AG09309 (cell line): Measurements from ENCODE around the gene SATB2.

Experiments
- DNase-seq: peaks from one replicate; pipeline ENCODE4 v3.0.0-alpha.2; 2010; ENCODE audit warnings: low read depth
- H3K4me3 ChIP-seq: 2 replicates; pipeline ENCODE4 v1.5.1; 2011; ENCODE audit warnings: mild to moderate bottlenecking, low read depth, low read length, moderate library complexity; ENCODE audit not compliant: control insufficient read depth
- CTCF ChIP-seq: IDR thresholded peaks from 2 replicates; pipeline ENCODE4 v1.5.1; 2011; ENCODE audit warnings: mild to moderate bottlenecking, low read depth, low read length, inconsistent platforms; ENCODE audit not compliant: insufficient read depth, control insufficient read depth; ENCODE audit errors: missing control alignments

The SATB2 gene

DNA sequence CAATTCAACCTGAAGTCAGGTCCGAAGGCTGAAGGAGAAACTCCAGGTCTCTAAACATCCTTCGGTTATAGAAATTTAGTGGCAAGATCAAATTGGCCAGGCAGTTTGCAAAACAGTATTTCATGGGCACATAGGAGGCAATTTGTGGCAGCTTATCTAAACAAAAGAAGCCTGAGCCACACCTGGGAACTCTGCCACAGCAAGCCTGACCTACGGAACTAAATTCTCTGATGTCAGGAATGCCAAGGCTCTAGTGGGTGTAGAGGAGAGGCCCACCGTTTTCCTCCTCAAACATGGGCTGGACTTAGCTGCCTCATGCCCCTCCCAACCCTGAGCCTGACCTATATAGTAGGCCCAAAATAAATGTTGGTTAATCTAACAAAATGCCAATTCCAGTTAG, 16.0 kb downstream of the SATB2 start:
- TF ChIP-seq CTCF, result no peak
- no peak for DNase-seq
- no peak overlapping the region for H3K4me3 ChIP-seq

DNA sequence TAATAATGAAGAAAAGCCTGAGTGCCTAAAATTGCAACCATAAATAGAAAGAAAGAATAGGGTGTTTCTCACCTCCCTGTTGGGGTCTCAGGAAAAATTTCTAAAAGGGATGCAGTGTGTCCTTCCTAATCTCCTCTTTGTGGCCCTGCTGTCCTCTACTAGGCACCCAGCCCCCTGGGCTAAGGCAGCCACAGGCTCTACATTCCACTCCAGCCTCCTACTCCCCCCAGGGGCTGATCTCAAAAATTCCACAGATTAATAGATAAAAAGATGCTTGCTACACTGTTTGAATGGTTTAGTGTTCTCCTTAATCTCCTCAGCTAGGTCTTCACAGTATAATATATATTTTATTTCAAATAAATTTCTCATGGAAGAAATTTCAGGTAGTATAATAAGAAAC, 17.6 kb downstream of the SATB2 start:
- DNase-seq, result no peak
- no peak for TF ChIP-seq CTCF
- no peak overlapping the region for H3K4me3 ChIP-seq

DNA sequence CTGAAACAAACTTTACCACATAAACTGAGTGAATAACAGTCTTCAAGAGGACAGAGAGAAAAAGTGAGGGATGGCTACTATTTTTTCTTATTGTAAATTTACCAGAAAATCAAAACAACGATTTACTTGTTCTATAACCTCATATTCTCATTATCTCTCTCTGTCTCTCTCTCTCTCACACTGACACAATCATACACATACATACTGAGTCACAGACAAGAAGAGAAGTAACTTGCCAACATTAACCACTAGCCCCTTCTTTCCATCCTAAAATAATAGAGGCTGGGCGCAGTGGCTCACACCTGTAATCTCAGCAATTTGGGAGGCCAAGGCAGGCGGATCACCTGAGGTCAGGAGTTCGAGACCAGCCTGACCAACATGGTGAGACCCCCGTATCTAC, 18.2 kb downstream of the SATB2 start:
- no peak for TF ChIP-seq CTCF
- DNase-seq, result no peak
- H3K4me3 ChIP-seq, result no peak overlapping the region

DNA sequence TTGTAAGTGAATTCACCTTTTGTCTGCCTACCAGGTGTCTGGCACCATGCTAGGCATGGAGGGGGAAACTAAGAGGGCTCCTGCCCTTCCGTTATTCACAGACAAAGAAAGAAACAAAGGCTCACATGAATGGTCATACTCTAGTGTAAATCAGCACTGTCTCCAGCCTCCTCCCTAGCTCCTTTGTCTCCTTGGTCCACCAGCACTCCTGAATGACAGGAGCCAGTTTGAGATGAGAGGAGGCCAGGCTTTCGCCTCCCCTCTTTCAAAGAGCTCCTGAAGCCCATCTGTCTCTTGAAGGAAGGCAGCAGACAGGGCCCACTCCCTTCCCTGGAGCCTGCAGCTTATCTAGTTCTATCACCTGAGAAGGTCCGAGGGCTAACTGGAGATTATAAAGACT, 18.7 kb downstream of the SATB2 start:
- H3K4me3 ChIP-seq, result no peak overlapping the region
- no peak for TF ChIP-seq CTCF
- no peak for DNase-seq

DNA sequence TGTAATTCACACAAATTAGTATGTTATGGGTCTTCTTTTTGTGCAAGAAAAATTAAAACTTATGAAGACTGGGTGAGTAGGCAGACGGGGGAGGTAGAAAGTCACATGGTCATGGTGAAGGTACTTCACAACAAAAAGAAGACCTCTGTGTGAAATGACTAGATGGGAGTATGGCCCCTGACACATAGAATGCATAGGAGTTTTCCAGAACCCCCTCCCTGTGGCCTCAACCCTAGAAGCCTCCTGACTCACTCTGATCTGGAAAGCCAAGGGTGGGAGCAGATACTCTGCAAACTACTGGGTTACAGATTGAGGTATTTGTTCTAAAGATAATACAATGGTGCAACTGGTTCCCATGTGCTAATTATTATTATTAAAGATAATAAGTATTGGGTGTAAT, 23.2 kb downstream of the SATB2 start:
- TF ChIP-seq CTCF, result no peak
- no peak overlapping the region for H3K4me3 ChIP-seq
- no peak for DNase-seq

DNA sequence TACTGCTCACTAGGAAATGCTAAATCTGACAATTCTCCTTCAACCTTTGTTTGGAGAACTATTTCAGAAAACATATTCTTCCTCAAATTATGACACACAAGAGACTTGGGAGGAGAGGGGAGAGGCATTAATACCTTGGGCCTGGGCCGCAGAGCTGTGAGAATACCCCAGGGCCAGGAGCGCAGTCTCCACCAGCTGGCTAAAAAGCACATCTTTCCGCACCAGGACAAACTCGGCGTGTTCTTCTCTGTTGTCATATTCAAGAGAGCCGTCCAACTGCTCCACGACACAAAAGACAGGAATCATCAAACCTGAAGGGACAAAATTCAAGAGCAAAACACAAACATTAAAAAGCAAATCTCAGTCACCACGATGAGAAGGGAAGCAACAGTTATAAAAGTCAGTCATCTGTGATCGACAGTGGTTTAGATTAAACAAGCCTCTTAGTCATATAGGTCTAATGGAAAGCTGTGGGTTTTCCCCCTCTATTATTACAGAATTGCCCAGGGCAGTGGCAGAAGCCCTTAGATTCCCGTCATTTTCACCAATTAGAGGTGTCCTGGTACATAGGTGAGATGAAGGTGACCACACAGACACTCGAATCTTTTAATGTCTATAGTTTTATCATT, 24.4 kb downstream of the SATB2 start:
- DNase-seq, result no peak
- TF ChIP-seq CTCF, result no peak
- H3K4me3 ChIP-seq, result no peak overlapping the region

- DNase-seq, result no peak
- no peak for TF ChIP-seq CTCF
- H3K4me3 ChIP-seq, result no peak overlapping the region
Observed at GRCh38 chr2:199431746-199432213, 26.0 kb downstream of the SATB2 start.
